Measurements from ENCODE around the gene ZNF749.

The ZNF749 gene

GRCh38 chr19:57406516-57407123 is 28.5 kb upstream of the ZNF749 start:
- Histone ChIP-seq H3K36me3 (ENCODE audit: insufficient read depth, low read length) (peaks cover 16% of the 10 kb centered on the region), H3K27ac (ENCODE audit: low read length) (no peak overlapping the region), H3K4me1 (ENCODE audit: insufficient read depth, low read length) (peaks cover 10% of the 10 kb centered on the region), H3K4me2 (ENCODE audit: insufficient read depth, low read length) (no peak overlapping the region), H3K9me3 (ENCODE audit: insufficient read depth, low read length, severe bottlenecking) (peaks cover 13% of the 10 kb centered on the region), H2AFZ (ENCODE audit: low read depth, low read length) (no peak overlapping the region), H3K79me2 (ENCODE audit: insufficient read depth, low read length) (peaks cover 7% of the 10 kb centered on the region), H3K27me3 (ENCODE audit: insufficient read depth, low read length, poor library complexity) (no peaks in the 10 kb centered on the region), H4K20me1 (ENCODE audit: insufficient read depth, low read length) (no peaks in the 10 kb centered on the region), H3K9ac (ENCODE audit: low read depth, low read length) (no peak overlapping the region), H3K4me3 (ENCODE audit: low read depth in 1 of 2, low read length in 2 of 2) (no peak overlapping the region)
- DNase-seq (peak; percentile 77), ATAC-seq (ENCODE audit: insufficient read depth, low read depth) (peak; percentile 60)
- no peak for TF ChIP-seq EZH2 (IDR thresholded peaks at IDR 0.05; ENCODE audit: borderline replicate concordance, low read depth, low read length, severe bottlenecking)
- peak; percentile 94 for TF ChIP-seq CTCF (IDR thresholded peaks at IDR 0.05; ENCODE audit: borderline replicate concordance, extremely low read depth, low read length, poor library complexity, severe bottlenecking)

GRCh38 chr19:57410877-57411671 is 24.1 kb upstream of the ZNF749 start, which contains the start of gene ZNF17:
Gene ZNF17, plus strand, starts transcription at chr19:57411161. Its CDS starts 2,455 bp downstream, at chr19:57413616.
- Histone ChIP-seq H4K20me1 (ENCODE audit: insufficient read depth, low read length) (0 out of 2 replicates have a peak, but pooled peaks cover 5% of the 10 kb centered on the region), H3K9ac (ENCODE audit: low read depth, low read length) (peak within 1 kb of the TSS; percentile 83), H3K9me3 (ENCODE audit: insufficient read depth, low read length, severe bottlenecking) (no peaks in the 10 kb centered on the region), H3K27ac (ENCODE audit: low read length) (peak within 1 kb of the TSS; percentile 75), H2AFZ (ENCODE audit: low read depth, low read length) (peak within 1 kb of the TSS; percentile 99), H3K4me2 (ENCODE audit: insufficient read depth, low read length) (peak within 1 kb of the TSS; percentile 86), H3K36me3 (ENCODE audit: insufficient read depth, low read length) (peaks cover 20% of the 10 kb centered on the region), H3K4me1 (ENCODE audit: insufficient read depth, low read length) (peaks cover 27% of the 10 kb centered on the region), H3K79me2 (ENCODE audit: insufficient read depth, low read length) (peaks cover 47% of the 10 kb centered on the region), H3K4me3 (ENCODE audit: low read depth in 1 of 2, low read length in 2 of 2) (peak within 1 kb of the TSS; percentile 88 to 96), H3K27me3 (ENCODE audit: insufficient read depth, low read length, poor library complexity) (no peaks in the 10 kb centered on the region)
- ATAC-seq (ENCODE audit: insufficient read depth, low read depth) (peak; percentile 100), DNase-seq (peak; percentile 94)
- TF ChIP-seq CTCF (IDR thresholded peaks at IDR 0.05; ENCODE audit: borderline replicate concordance, extremely low read depth, low read length, poor library complexity, severe bottlenecking) (no peak), EZH2 (IDR thresholded peaks at IDR 0.05; ENCODE audit: borderline replicate concordance, low read depth, low read length, severe bottlenecking) (no peak)

- Histone ChIP-seq H3K36me3 (ENCODE audit: insufficient read depth, low read length) (peaks cover 55% of the 10 kb centered on the region), H3K9me3 (ENCODE audit: insufficient read depth, low read length, severe bottlenecking) (no peaks in the 10 kb centered on the region)
Observed at GRCh38 chr19:57419439-57419838, 15.7 kb upstream of the ZNF749 start.

More at GRCh38 chr19:57419439-57419838, 15.7 kb upstream of the ZNF749 start:
- H3K4me3 ChIP-seq (ENCODE audit: low read depth in 1 of 2, low read length in 2 of 2): no peak overlapping the region
- no peaks in the 10 kb centered on the region for H3K27me3 ChIP-seq (ENCODE audit: insufficient read depth, low read length, poor library complexity)
- no peak overlapping the region for H3K27ac ChIP-seq (ENCODE audit: low read length)
- ATAC-seq (ENCODE audit: insufficient read depth, low read depth) (no peak), DNase-seq (no peak)
- H3K4me1 ChIP-seq (ENCODE audit: insufficient read depth, low read length): no peaks in the 10 kb centered on the region
- H2AFZ ChIP-seq (ENCODE audit: low read depth, low read length): no peak overlapping the region
- H4K20me1 ChIP-seq (ENCODE audit: insufficient read depth, low read length): no peaks in the 10 kb centered on the region
- H3K79me2 ChIP-seq (ENCODE audit: insufficient read depth, low read length): peaks cover 28% of the 10 kb centered on the region
- TF ChIP-seq CTCF (IDR thresholded peaks at IDR 0.05; ENCODE audit: borderline replicate concordance, extremely low read depth, low read length, poor library complexity, severe bottlenecking) (no peak), EZH2 (IDR thresholded peaks at IDR 0.05; ENCODE audit: borderline replicate concordance, low read depth, low read length, severe bottlenecking) (no peak)
- no peak overlapping the region for H3K9ac ChIP-seq (ENCODE audit: low read depth, low read length)
- H3K4me2 ChIP-seq (ENCODE audit: insufficient read depth, low read length): no peak overlapping the region
